GM08714 (cell line): ENCODE measurements around the gene PRDM16.

Experiments used
- H3K4me3 ChIP-seq: fragments of 200-500 bp; sonication (Bioruptor generic); 2 replicates; pipeline ENCODE4 v1.5.1; 2014; ENCODE audit warnings: mild to moderate bottlenecking, low read length, inconsistent platforms
- ZNF274 ChIP-seq: IDR thresholded peaks from 2 replicates; pipeline ENCODE4 v1.6.1; 2012; ENCODE audit warnings: mild to moderate bottlenecking, low read depth, low read length

Gene PRDM16

DNA sequence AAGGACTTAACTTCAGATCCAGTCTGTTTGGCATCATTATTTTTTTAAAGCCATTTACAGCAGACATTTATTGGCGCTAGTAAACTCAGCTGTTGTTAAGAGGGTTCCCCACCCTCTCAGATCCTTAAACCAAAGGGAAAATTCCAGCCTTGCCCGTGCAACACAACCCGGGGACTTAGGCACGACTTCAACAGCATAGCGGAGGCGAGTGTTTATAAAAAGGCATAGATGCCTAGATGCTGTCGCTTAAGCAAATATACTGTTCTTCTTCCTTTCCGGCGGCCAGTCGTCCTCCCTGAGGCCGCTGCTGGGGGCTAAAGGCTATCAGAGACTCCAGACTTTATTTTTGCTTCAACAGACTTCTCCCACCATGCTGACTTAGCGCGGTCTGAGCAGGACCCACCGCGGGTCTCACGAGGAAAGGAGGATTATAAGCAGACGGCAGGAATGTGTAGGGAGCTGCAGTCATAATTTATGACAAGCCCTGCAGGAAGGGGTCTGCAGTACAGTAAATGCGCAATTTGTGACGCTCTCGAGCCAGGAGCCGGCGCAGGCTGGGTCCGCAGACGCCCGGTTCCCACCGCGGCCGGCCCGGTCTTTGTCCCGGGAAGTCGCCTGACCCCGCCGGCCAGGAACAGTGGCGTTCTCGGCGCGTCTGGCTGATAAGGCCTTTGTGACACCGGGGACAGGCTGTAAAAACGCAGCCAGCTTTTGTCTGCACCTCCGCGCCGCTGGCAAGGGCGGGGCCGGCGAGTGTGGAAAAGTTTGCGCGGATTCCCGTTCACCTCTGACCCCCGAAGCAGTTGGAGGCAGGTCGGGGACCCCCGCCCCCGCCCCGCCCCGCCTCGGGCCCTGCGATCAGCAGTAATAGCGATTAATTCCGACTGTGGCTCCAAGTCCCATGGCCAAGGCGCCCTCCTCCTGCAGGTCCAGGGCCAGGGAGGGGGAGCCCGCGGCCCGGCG, 324.3 kb downstream of the PRDM16 start:
- H3K4me3 ChIP-seq, result no peak overlapping the region

DNA sequence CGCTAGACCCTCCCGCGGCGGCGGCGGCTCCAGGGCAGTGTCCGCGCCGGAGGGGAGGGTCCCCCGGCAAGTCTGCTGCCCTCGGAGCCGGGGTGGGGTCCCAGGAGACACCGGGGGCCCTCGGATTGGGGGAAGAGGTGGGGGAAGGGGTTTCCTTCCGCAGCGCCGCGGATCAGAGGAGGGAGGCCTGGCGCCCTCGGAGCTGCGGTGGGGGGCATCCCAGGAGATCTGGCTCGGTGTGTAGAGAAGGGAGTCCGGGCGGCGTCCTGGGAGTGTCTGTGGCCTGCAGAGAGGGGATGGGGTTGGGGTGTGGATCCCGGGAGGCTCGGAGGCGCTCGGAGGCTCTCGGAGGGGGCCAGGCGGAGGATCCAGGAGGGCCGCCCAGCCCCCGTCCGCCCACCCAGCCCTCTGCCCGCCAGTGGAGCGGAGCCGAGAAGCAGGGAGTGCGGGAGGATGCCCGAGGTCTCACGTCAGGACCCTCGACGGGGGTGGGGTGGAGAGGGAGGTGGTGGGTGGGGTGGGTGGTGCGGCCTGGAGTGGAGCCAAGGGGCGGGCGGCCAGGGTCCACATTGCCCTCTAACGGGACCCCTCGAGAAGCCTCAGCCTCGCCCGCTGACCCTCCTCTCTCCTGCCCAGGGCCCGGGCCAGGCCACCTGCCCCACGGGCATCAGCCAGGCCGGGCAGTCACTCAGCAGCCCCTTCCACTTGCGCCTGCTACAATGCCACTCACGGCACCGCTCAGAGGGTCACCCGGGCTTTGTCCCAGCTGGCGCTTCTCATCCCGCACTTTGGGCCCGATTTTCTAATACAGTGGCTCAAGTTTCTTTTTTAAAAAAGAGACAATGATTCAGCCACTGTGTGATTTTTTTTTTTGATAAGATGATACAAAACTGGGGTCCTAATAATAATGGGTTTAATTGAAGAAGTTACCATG, 325.3 kb downstream of the PRDM16 start:
- no peak overlapping the region for H3K4me3 ChIP-seq
- TF ChIP-seq ZNF274, result no peak

More for the DNA sequence above, 324.3 kb downstream of the PRDM16 start:
- no peak for TF ChIP-seq ZNF274

DNA sequence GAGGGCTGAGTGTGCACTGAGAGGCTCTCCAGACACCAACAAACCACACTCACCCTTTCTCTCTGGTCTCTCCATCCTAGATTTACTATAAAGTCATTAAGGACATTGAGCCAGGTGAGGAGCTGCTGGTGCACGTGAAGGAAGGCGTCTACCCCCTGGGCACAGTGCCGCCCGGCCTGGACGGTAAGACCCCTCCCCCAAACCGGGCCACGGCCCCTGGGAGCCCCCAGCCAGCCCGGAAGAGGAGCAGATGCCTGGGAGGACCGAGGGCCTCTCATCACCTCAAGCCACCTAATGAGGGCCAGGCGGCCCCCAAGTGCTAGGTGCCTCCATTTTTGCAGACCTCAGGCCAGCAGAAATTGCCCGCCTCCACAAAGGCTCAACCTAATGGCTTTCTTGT, 327.4 kb downstream of the PRDM16 start:
- H3K4me3 ChIP-seq, result no peak overlapping the region
- no peak for TF ChIP-seq ZNF274

DNA sequence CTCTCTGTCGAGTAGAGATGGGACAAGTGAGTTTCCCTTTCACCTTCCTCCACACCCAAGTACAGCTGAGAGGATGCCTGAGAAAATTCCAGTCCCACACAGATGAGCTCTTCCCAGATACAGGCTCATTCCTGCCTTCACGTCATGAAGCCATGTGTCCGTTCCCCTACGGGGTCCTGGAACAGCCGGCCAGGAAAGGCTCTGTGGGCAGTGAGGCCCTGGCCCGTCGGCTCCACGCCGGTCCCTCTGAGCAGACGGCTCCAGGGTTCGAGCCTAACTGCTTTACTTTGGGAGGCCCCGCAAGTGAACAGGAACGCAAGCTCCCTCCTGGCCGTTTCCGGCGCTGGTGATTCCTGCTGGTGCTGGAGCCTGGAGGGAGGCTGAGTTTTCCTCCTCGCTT, 328.3 kb downstream of the PRDM16 start:
- TF ChIP-seq ZNF274, result no peak
- H3K4me3 ChIP-seq, result no peak overlapping the region

DNA sequence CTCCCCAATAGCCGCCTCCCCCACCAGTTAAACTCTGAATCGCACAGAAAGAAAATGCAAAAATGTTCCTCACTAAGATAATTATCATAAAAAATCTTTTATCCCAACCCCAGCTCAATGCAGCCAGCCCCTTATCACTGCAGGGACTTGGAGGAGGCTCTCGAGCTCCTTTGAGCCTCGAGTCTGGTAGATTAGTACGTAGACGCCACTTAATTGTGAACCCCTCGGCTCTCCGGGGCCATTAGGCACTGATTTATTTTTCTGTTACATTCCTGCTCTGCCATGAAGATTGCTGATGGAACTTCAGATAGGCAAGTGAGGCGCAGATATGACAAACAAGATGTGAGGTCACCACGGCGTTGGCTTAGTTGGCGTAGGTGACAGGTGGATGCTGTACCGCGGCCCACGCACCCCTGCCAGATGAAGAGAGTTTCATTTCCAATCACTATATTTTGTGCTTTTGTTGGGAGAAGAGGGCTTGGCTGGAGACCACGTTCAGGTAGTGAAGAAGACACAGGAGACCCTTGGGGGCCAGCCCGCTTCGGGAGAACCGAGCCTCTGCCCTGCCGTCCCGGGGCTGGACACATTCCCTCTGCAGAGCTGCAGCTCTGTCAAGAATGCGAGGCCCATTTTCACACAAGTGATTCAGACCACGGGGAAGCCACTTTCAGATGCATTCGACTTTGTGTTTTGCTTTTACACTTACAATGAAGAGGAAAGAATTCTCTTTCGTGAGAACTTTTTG, 329.6 kb downstream of the PRDM16 start:
- no peak overlapping the region for H3K4me3 ChIP-seq
- no peak for TF ChIP-seq ZNF274

DNA sequence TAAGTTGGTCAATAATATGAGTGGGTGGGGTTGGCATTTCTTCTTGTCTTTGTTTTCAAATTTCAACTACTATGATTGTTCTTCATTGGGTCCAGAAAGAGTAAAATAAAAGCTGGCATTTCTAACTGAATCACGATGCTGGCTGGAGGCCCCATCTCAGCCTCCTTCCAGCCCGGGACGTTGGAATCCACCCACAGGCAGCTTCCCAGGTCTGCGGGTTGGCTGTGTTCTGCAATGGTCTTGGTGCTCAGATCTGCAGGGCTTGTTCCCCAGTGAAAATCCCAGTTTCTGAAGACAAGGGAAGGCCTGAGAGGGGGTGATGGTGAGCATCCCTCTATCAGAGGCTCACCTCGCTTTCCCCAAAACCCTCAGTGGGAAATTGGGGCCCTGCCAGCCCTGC, 330.7 kb downstream of the PRDM16 start:
- TF ChIP-seq ZNF274, result no peak
- H3K4me3 ChIP-seq, result no peak overlapping the region

DNA sequence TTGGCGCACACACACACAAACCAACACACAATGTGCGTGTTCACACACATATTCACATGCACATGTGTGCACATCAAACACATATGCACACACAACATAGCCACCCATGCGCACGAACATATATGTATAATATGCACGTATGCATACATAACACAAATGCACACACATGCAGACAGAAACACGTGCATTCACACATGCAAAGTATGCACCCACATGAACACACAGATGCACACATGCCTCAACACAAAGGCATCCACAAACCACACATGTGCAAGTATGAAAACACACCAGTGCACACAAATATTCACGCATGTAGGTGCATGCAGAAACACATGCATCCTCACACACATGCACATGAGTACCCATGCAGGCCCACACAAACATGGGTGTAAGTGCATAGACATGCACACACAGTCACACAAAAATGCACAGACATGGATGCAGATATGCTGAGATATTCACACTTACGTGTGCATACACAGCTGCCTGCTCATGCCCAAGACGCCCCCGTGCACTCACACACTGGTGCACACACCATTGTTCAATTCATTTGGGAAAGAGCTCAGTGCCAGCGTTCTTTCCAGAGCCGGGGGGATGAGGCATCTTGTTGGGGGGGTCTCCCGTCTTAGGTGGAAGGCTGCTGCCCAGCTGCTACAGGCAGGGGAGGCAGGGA, 332.7 kb downstream of the PRDM16 start:
- no peak for TF ChIP-seq ZNF274
- H3K4me3 ChIP-seq, result no peak overlapping the region

DNA sequence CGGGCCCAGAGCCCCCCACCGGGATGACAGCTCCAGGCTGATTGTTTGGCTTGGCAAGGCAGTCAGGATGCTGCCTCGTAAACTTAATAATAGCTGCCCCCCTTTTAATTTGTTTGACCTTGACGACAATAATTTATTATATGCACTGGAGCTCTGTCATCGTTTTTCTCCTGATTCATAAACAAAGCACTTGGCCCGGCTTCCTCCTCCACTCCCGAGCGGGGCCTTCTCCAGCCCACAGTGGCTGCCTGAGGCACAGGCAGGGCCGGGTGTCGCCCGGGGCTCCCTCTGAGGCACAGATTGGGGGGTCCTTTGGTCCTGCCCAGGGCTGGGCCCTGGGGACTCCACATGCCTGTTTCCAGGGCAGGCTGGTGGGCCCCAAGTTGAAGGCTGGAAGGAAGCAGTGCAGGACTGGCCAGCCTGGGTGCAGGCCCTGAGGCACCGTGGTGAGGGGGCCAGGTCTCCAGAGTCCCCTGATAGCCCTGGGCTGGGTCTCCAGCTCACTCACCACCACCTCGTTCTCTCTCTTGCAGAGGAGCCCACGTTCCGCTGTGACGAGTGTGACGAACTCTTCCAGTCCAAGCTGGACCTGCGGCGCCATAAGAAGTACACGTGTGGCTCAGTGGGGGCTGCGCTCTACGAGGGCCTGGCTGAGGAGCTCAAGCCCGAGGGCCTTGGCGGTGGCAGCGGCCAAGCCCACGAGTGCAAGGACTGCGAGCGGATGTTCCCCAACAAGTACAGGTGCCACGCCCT, 333.4 kb downstream of the PRDM16 start:
- H3K4me3 ChIP-seq, result no peak overlapping the region
- TF ChIP-seq ZNF274, result no peak

DNA sequence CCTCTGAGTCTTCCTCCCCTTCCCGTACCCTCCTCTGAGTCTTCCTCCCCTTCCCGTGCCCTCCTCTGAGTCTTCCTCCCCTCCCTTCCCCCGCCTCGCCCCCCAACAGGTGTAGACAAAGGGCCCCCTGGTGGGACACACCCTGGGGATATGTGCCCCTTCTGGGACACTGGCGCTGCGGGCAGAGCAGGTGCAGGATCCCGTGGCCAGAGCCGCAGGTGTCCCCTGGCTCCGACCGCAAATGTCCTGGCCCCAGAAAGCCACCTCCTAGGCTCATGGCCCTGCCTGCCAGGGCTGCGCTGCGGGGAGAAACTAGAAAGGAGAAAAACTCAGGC, 334.0 kb downstream of the PRDM16 start:
- H3K4me3 ChIP-seq, result no peak overlapping the region
- no peak for TF ChIP-seq ZNF274

DNA sequence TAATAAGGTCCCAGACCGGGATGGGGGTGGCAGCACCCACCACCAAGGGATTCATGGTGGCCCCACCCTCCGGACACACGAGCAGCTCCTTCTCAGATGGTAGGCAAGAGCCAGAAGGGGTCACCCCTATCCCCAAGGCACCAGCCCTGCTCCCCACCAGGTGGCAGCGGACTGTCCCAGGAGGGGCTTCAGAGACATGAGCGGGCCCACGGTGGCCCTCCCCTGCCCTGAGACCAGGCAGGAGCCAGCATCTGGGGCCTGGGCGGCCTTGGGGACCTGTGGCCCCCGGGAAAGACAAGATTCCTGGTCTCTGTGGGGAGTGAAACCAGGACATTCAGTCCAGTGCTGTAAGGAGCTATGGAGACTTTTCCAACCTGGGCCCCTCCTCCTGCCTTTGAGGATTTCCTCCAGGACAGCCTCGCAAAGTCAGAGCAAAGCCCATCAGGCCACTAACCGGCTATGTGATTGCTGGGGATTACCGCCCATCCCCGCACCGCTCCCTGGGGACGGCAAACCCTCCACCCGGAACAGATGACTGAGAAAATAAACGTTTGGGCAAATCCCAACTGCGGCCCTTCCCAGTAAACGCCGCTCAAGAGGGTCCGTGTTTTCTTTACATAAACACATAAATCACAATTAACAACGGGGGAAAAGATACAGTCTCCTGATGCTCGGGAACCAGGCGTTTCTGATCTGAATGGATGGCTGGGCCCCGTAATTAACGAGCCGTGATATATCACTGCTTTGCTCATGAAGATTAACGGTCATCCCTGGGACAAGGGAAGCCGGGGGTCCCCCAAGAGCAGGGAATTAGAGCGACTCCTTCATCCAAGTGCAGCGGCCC, 334.6 kb downstream of the PRDM16 start:
- no peak for TF ChIP-seq ZNF274
- no peak overlapping the region for H3K4me3 ChIP-seq

DNA sequence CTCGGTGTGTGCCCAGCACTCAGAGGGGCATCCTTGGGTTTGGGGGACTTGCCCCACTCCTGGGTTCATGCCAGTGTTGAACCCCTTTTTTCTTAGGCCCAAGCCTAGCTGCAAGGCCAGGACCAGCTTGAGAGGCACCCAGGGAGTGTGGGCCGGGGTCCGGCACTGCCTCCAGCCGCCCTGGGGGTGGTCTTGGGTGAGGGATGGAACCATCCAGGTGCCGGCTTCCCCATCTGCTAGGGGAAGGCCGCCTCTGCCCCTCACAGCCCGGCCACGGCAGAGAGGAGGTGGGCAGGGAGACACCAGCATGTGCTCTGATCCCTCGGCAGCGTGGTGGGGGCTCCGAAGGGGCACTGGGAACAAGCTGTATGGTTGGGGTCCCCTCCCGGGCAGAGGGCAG, 335.3 kb downstream of the PRDM16 start:
- TF ChIP-seq ZNF274, result no peak
- H3K4me3 ChIP-seq, result no peak overlapping the region

DNA sequence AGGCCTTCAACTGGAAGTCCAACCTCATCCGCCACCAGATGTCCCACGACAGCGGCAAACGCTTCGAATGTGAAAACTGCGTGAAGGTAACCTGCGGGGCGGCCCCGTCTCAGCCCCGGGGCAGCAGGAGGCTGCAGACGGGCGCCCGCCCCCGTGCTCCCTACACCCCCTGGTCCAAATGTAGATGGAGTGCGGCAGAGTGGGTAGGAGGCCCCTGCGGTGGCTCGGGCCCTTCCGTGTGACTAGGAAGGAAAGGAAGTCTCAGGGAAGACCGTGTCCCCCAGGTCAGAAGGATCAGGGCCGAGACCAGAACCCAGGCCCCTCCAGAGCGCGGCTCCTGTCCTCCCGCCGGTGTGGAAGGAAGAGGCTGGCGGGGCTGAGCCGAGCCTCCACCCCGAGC, 335.8 kb downstream of the PRDM16 start:
- no peak for TF ChIP-seq ZNF274
- H3K4me3 ChIP-seq, result no peak overlapping the region
